Gastrocnemius medialis (tissue), 4 donors: Measurements from ENCODE around the gene VAPB. TPM values are rescaled to one million over a fixed set of nuclear protein-coding genes. Genes with fewer than 3 reads are reported as not detected.

ENCODE experiments used
- ATAC-seq, 2 donors: fragments of 150-250 bp; one replicate each; pipeline ENCODE4 v1.9.1; 2016
- DNase-seq, 2 donors: peaks; one replicate each; pipeline ENCODE4 v3.0.0-alpha.2; 2019
- H3K27ac ChIP-seq, 4 donors: fragments of 200-600 bp; sonication (generic); 1 replicate in 1 of 4; 2 replicates in 3 of 4; pipeline ENCODE4 v1.5.1; 2016 to 2018; ENCODE audit warnings: mild to moderate bottlenecking in 2 of 4, moderate library complexity in 1 of 4
- H3K27me3 ChIP-seq, 3 donors: fragments of 200-600 bp; sonication (generic) in 2 of 3; 1 replicate in 1 of 3; 2 replicates in 2 of 3; pipeline versions ENCODE4 v1.5.1 to v1.6.0; 2016 to 2019; ENCODE audit warnings: mild to moderate bottlenecking in 1 of 3, moderate library complexity in 1 of 3
- H3K36me3 ChIP-seq, 2 donors: fragments of 200-600 bp; sonication (generic) in 1 of 2; one replicate each; pipeline ENCODE4 v1.5.1; 2017 to 2018
- H3K4me1 ChIP-seq, 2 donors: fragments of 200-600 bp; sonication (generic) in 1 of 2; one replicate each; pipeline ENCODE4 v1.5.1; 2016 to 2017; ENCODE audit warnings: mild to moderate bottlenecking in 2 of 2
- H3K4me3 ChIP-seq, 4 donors: fragments of 200-600 bp; sonication (generic) in 3 of 4; 1 replicate in 1 of 4; 2 replicates in 3 of 4; pipeline ENCODE4 v1.5.1; 2016 to 2019; ENCODE audit warnings: mild to moderate bottlenecking in 2 of 4
- H3K9me3 ChIP-seq, 3 donors: fragments of 200-600 bp; sonication (generic) in 2 of 3; 1 replicate in 1 of 3; 2 replicates in 2 of 3; pipeline ENCODE4 v1.5.1; 2016 to 2019
- CTCF ChIP-seq, 5 experiments: fragments of 450-650 bp in 3 of 5; fragments of 200-600 bp in 2 of 5; sonication (generic) in 2 of 5; IDR thresholded peaks in 4 of 5; conservative IDR thresholded peaks in 1 of 5; 1 replicate in 4 of 5; 2 replicates in 1 of 5; pipeline ENCODE4 v1.5.1; 2016 to 2019; ENCODE audit warnings: antibody characterized with exemption in 5 of 5, mild to moderate bottlenecking in 3 of 5, moderate library complexity in 3 of 5
- POLR2A ChIP-seq, 2 donors: fragments of 450-650 bp; IDR thresholded peaks; one replicate each; pipeline ENCODE4 v1.6.1; 2017; ENCODE audit warnings: antibody characterized with exemption in 2 of 2, mild to moderate bottlenecking in 2 of 2, moderate library complexity in 2 of 2
- in situ Hi-C, 4 donors: fragments of 200-750 bp; cut with MboI; loops; one replicate each; pipeline versions ENCODE4 v1.15.0 to v1.8.0; 2017; ENCODE audit warnings: low sequenced_read_pairs in 4 of 4
- intact Hi-C: fragments of 100-400 bp; cut with DNase I; formaldehyde crosslinking; loops from one replicate; pipeline ENCODE4 v1.15.1; 2023; ENCODE audit warnings: low total_unique reads
- total RNA-seq, 4 donors: library from RNA; depleted of rRNA; stranded (reverse); fragments of >200 nt; gene quantifications; one replicate each; pipeline versions ENCODE4 v1.1.0 to v1.2.3, GENCODE V29; 2016

The VAPB gene
- total RNA-seq, 4 donors from 2014 or later, result 30.4 to 37.7 (median 32.8) TPM

- in situ Hi-C loops, result no loop called here
- TF ChIP-seq CTCF (IDR thresholded peaks at IDR 0.05 in 4 of 5, conservative IDR thresholded peaks at IDR 0.05 in 1 of 5), result no peak
- no peak for TF ChIP-seq POLR2A (IDR thresholded peaks at IDR 0.05)
- no peaks in the 10 kb centered on the region for H3K36me3 ChIP-seq
- H3K9me3 ChIP-seq, result no peaks in the 10 kb centered on the region
- ATAC-seq (no peak), DNase-seq (no peak)
- H3K27ac ChIP-seq, result no peak overlapping the region
- H3K27me3 ChIP-seq, result no peaks in the 10 kb centered on the region
- intact Hi-C loops, result no loop called here
- H3K4me1 ChIP-seq, result no peaks in the 10 kb centered on the region
- H3K4me3 ChIP-seq, result no peak overlapping the region
These were observed 90.9 kb downstream of the VAPB start for GRCh38 chr20:58479726-58480440.

GRCh38 chr20:58480551-58481336, 91.7 kb downstream of the VAPB start:
- in situ Hi-C loops (no loop called here), intact Hi-C loops (no loop called here)
- Histone ChIP-seq H3K36me3 (no peaks in the 10 kb centered on the region), H3K27me3 (no peaks in the 10 kb centered on the region), H3K9me3 (peaks cover 0 to 3% (median 0%) of the 10 kb centered on the region in 3 donors), H3K27ac (no peak overlapping the region), H3K4me3 (no peak overlapping the region), H3K4me1 (no peaks in the 10 kb centered on the region)
- no peak for ATAC-seq
- no peak for TF ChIP-seq CTCF (IDR thresholded peaks at IDR 0.05 in 4 of 5, conservative IDR thresholded peaks at IDR 0.05 in 1 of 5)
- no peak for TF ChIP-seq POLR2A (IDR thresholded peaks at IDR 0.05)
- no peak for DNase-seq

- ATAC-seq (no peak), DNase-seq (no peak)
- TF ChIP-seq CTCF (IDR thresholded peaks at IDR 0.05 in 4 of 5, conservative IDR thresholded peaks at IDR 0.05 in 1 of 5), result peak in 4 of 5 experiments; percentile 21 to 37 (median 31)
- no peak for TF ChIP-seq POLR2A (IDR thresholded peaks at IDR 0.05)
- in situ Hi-C loops, result no loop called here
- H3K4me3 ChIP-seq, result no peak overlapping the region
- H3K27ac ChIP-seq, result no peak overlapping the region
- H3K36me3 ChIP-seq, result no peaks in the 10 kb centered on the region
- no peaks in the 10 kb centered on the region for H3K27me3 ChIP-seq
- intact Hi-C loops, result no loop called here
- peaks cover 0 to 11% (median 0%) of the 10 kb centered on the region in 3 donors for H3K9me3 ChIP-seq
- H3K4me1 ChIP-seq, result no peaks in the 10 kb centered on the region
These were observed 92.5 kb downstream of the VAPB start for GRCh38 chr20:58481481-58482021.

- H3K27ac ChIP-seq, result no peak overlapping the region
- intact Hi-C loops (no loop called here), in situ Hi-C loops (no loop called here)
- no peaks in the 10 kb centered on the region for H3K27me3 ChIP-seq
- no peaks in the 10 kb centered on the region for H3K36me3 ChIP-seq
- no peaks in the 10 kb centered on the region for H3K4me1 ChIP-seq
- TF ChIP-seq POLR2A (IDR thresholded peaks at IDR 0.05) (no peak), CTCF (IDR thresholded peaks at IDR 0.05 in 4 of 5, conservative IDR thresholded peaks at IDR 0.05 in 1 of 5) (no peak)
- H3K9me3 ChIP-seq, result peaks cover 0 to 12% (median 0%) of the 10 kb centered on the region in 3 donors
- DNase-seq (no peak), ATAC-seq (no peak)
- H3K4me3 ChIP-seq, result no peak overlapping the region
These were observed 93.4 kb downstream of the VAPB start for GRCh38 chr20:58482416-58482815.
